ENCODE results near the gene PRR15L.
"Not testable (repeated sequence)": the region's sequence is repeated elsewhere in the genome, so short reads cannot be mapped to it uniquely, and the experiment has no call there.

PRR15L gene, protein sequence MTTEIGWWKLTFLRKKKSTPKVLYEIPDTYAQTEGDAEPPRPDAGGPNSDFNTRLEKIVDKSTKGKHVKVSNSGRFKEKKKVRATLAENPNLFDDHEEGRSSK

DNA sequence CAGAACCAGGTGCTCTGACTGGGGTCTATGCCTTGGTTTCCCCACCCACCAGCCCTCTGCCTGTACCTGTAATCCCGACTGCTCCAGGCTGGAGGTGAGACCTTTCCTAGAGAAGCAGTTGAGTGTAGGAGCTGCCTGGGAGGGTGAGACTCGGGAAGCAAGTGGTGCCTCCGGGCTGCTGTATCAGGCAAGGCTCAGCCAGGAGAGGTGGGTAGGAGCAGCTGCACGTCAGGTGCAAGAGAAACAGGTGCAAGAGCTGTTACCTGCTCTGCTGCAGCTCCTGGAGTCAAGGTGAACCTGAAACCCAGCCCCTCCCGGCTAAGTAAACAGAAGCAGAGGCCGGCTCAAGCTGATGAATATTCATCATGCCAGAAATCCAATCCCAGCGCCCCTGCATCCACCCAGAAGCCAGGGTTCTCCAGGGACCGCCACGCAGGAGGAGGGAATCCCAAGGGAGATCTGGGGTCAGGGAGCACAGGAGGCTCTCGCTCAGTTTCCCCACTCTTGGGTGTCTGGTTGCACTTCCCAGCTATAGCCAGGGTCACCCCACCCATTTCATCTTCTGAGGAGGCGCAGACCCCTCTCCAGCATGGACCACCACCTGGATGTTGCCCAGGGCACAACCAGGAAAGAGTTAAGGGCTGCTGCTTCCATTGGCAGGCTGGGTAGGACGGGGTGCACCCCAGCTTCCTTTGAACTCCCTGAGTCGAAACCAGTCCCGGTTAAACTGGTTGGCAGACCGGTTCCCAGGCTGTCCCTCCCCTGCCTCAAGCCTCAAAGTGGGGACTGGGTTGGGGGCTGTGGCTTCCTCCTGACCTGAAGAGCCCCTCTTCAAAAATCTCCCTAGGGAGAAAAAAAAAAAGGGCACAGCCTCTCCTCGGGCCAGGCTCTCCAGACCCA, at the start of gene PRR15L:
Gene PRR15L, minus strand, starts transcription at position 293 of the 900 bp plus-strand sequence. CDS start 4,649 bp downstream, outside the sequence.
- peak; percentile 43 for FAIRE-seq

DNA sequence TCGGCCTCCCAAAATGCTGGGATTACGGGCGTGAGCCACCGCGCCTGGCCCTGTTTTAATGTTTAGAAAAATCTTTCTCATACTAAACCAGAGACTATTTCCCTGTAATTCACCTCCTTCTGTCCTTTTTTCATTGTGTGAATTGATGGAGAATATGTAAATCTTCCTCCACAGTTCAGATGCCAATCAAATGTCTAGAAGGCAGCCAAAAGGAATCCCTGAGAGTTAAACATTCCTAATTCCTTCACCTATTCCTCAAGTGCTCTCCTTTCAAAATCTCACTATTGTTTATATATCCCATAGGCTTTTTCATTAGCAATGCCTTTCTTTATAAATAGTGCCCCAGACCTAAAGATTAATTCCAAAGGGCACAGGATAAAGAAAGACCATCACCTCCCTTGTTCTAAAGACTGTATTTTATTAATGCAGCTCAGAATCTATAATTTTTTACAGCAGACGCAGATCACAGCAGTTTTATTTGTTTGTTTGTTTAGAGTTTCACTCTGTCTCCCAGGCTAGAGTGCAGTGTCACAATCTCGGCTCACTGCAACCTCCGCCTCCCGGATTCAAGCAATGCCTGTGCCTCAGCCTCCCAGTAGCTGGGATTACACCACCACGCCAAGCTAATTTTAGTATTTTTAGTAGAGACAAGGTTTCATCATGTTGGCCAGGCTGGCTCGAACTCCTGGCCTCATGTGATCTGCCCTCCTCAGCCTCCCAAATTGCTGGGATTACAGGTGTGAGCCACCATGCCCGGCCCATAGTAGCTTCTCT, 49.4 kb upstream of the PRR15L start:
- FAIRE-seq, result no peak

DNA sequence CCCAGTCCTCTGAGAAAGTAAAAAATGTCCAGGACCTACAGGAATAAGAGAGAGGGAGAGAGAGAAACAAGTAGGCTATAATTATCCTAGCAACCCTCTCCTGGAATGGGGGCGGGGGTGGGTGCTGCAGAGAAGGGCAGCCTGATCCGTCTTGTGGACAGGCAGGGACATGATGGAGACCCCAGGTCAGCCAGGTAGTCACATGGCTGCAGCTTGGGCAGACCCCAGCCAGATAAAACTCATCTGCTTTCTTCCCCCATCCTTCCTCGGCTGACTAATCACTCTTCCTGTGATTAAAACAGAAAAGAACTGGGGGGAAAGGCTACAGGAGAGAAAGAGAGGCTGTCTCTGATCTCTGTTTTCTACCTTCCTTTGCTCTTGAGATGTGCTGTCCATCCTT, 47.3 kb upstream of the PRR15L start:
- FAIRE-seq, result no peak

DNA sequence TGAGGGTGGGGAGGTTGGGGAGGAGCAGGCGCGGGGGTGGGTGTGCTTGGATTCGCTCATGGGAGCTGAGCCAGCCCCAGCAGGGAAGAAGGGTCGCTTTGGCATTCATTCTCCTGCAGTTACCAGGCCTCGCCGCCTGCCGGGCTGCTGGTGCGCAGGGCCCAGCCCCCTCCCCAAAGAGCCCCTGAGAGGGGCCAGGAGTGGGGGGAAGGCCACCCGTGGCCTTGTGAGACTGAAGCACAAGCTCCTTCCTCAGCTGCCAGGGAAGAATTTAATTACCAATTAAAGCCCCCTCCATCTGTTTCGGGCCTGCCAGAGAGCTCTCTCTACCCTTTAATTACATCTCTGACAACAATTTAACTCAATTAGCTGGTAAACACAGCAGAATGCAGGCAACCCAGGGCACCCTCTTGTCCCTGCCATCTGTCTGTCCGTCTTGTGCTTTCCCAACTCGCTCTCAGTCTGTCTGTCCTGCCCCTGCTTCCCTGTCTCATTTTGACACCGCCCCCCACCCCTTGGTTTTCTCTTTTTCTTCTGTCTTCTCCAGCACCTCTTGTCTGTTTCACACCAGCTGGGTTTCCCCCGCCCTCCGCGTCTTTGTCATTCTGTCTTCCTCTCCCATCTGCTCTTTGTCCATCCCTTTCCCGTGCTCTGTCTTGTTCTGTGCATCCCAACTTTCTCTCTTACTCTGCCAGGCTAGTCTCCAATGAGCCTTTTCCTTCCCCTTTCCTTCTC, 45.9 kb upstream of the PRR15L start:
- FAIRE-seq, result no peak

DNA sequence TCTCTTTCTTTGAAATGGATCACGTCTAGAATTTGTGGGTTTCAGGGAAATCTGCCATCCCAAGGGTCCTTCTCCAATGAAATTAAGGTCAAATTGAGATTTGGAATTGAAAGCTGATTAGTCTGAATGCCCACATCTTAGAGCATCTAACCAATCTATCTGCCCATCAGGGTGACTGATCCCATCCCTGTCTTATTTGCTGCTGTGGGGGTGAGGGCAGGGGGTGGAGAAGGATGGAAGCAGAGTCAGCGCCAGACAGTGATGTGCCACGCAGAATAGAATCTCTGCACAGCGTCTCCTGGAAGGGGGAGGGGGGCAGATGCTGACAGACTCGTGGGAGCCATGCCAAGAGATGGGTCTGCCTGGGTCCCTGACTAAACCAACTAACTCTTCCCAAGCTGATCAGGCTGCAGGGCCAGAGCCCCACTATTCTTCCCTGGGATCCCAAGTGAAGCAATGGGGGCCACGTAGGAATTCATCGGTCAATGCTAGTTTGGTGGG, 45.3 kb upstream of the PRR15L start:
- no peak for FAIRE-seq

DNA sequence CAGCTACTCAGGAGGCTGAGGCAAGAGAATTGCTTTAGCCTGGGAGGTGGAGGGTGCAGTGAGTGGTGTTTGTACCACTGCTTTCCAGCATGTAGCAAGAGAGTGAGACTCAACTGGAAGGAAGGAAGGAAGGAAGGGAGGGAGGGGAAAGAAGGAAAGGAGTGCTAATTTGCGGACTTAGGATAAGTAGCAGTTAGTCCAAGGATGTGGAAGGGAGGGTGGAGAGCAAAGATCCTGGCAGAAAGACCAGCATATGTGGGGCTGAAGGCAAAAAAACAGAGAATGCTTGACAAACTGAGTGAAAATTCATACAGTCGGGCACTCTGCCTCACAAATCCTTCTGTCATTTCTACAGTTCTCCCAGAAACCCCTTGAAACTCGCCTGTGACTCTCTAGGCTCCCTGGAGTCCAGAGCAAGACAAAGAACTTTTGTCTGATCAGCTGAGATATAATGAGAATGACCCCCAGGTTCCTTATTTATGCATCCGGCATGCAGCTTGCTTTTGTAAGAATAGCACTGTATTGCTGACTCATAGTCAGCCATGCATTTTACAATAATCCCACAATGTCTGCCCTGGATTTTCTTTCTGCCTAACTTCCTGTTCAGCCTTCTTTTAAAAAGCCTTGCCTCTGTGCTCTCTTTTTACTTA, 44.7 kb upstream of the PRR15L start:
- no peak for FAIRE-seq

DNA sequence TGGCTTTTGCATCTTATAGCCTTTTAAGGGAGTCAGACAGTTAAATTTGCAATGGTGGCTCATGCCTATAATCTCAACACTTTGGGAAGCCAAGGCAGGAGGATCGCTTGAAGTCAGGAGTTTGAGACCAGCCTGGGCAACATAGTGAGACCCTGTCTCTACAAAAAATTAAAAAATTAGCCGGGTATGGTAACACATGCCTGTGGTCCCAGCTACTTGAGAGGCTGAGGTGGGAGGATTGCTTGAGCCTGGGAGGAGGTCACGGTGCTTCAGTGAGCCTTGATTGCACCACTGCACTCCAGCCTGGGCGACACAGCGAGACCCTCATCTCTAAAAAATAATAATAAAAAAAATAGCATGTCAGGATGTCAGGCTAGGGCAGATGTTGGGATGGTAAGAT, 44.0 kb upstream of the PRR15L start:
- not testable (repeated sequence) for FAIRE-seq

DNA sequence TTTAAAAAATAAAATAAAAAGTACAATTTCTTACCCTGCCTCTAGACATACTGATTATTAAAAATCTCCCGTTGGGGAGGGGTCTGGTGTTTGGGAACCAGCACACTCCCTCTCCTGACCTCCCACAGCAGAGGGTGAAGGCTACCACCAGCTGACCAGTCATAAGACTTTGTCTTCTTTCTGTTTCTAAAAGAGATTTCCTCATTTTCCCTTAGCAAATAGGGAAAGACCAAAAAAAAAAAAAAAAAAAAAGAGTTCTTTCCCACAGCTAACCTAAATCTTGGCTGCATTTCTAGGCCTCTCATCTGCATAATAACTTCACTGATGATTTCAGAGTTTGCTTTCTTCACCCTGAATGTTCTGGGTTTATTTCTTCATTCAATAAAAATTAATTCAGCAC, 43.5 kb upstream of the PRR15L start:
- no peak for FAIRE-seq

DNA sequence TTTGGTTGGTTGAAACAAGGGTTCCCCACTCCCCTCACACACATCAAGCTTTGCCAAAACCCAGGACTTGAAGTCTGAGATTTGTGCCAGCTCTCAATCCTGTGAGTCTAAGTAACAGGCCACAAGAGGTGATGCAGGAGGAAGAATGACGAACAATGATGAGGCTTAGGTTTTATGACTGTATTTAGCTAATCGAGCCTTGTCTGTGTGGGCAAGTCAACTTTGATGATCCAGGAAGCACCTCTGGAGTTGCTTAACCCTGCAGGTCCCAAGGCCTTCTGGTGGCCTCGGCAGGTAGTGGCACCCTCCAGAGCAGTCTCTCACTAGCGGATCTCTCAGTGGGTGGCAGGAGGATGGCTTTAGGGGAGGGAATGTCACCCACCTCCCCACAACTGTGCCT, 41.9 kb upstream of the PRR15L start:
- FAIRE-seq, result no peak

DNA sequence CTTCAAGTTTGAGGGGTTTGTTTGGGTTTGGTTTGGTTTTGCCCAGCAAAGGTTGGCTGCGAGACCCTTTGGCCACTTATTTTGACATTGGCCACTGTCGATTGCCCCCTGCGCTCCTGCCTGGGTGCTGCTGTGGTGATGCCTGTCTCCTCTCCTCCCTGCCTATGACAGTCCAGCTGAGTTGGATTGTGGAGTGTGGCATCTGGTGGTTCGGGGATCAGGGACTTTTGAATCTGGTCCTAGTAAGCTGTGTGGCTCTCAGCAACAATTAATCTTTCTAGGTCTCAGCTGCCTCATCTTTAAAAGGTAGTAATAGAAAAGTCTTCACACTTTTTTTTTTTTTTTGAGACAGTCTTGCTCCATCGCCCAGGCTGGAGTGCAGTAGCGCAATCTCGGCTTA, 40.4 kb upstream of the PRR15L start:
- no peak for FAIRE-seq

DNA sequence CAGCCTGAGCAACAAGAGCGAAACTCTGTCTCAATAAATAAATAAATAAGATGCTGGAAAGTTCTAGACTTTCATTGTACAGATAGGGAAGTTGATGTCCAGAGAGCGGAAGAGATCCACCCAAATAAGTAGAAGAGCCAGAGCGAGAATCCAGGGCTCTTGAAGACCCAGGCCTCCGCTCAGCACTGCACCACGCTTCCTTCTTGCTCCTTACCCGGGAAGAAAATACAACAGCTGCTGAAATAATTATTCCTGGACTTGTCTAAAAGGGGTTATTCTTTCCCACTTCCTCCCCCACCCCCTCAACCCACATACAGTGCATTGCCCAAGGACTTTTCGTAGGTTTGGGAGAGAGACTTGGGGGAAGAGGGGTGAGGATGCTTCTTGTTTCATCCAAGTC, 39.9 kb upstream of the PRR15L start:
- FAIRE-seq, result no peak

DNA sequence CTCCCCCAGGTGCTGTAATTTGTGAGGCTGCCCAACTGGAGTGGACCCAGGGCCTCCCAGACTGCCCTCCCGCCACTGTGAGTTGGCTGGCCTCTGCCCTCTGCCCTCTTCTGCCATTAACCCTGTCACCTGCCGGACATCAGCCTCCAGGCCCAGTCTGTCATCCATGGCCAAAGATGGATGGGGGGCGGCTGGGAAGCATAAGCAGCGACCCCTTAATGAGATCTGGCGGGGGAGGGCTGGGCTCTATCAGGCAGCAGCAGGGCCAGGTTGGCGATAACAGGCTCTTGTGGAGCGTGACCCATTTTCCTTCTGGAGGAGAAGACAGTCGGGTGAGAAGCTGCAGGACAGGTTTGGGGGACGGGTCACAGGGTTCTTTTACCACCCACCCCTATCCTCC, 38.5 kb upstream of the PRR15L start:
- no peak for FAIRE-seq

DNA sequence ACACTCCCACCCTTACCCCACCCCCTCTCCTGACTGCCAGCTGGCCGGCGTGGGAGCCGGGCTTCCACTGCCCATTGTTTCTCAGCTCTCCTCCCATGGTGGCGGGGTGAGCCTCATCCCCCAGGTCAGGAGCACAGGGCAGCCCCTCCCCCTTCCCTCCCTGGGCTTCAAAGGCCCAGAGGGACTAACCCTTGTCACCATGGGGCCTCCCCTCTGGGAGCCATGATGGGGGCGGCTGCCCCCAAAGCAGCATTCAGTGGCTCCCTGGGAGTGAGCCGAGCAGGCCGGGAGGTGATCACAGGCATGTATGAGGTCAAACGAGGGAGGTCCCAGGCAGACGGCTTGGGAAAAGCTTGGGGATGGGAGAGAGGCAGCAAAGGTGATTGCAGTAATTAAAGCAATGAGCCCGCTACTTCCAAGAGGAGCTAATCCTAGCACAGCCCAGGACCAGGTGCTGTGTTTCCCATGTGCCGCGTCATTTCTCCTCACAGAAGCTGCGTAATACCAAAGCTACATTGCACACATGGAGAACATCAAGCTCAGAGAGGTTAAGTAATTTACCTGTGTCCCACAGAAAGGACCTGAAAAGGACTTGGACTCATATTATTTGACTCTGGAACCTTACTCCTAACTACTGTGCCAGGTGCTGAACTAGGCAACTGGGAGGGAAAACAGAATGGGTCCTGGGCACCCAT, 37.7 kb upstream of the PRR15L start:
- FAIRE-seq, result no peak

DNA sequence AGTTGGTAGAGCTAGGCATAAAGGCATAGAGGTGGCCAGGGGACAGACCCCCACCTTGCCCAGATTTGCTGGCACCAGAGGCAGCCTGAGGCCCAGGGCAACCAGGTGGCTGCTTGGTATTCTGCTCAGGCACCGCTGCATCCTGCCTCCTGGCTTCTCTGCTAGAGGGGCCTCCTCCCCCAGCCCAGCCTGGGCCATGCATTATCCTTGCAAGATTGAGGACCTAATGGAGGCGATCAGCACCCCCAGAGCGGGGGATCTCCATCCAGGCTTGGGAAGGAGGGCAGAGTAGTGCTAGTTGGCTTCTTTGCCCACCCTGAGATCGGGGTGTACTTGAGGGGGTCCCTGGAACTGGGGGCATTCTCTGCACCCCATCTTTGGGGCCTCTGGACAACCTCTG, 37.0 kb upstream of the PRR15L start:
- FAIRE-seq, result no peak

DNA sequence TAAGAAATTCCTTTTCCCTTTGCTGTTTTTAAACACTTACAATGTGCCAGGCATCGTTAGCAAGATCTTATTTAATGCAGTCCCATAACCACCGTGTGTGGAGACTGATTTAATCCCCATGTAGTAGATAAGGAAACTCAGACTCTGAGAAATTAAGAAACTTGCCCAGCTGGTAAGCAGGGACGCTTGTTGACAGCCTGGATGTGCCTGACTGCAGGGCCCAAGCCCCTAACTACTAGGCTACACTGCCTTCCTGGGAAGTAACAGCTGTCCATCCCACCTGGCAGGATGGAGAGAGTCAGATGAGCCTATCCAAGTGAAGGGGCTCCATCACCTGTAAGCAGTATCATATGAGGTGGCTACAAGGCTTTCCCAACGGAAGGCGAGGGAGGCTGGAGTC, 36.3 kb upstream of the PRR15L start:
- no peak for FAIRE-seq

DNA sequence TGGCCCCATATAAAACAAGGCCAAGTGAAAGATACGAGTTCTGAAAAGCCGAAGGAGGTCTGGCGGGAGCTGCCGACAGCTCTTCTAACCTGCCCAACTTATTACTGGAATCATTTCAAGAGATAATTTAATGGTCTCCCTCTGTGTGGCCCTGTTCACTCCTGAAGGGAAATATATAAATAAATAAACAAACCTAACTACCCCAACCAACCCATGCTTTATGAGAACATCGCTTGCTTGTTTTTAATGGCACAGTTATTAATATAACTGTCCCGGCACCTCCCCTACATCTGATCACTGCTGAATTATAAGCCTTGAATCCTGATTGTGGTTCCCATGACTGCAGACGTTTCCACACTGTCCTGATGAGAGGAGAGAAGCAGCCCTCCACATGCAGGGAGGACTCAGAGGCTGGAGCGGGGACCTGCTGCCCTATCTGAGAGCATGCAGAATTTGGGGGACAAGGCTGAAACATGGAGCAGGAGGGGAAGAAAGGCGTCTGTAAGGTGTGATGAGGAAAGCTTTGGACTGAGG, 35.4 kb upstream of the PRR15L start:
- FAIRE-seq, result no peak

DNA sequence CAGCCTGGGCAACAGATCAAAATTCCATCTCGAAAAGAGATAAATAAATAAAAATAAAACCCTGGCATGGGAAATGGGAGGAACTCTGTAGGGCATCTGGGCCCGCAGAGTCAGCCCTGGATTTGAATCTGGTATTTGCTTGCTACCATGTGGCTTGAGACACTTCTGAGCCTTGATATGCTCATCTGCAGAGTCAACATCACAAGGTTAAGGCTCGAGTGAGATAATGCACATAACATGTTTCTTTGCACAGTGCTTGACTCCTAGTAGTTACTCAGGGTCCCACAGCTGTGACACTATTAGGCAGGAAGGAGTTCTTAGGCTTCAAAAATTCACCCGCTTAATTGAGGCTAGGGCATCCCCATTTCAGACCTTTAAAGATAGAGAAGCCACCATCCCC, 34.5 kb upstream of the PRR15L start:
- no peak for FAIRE-seq

DNA sequence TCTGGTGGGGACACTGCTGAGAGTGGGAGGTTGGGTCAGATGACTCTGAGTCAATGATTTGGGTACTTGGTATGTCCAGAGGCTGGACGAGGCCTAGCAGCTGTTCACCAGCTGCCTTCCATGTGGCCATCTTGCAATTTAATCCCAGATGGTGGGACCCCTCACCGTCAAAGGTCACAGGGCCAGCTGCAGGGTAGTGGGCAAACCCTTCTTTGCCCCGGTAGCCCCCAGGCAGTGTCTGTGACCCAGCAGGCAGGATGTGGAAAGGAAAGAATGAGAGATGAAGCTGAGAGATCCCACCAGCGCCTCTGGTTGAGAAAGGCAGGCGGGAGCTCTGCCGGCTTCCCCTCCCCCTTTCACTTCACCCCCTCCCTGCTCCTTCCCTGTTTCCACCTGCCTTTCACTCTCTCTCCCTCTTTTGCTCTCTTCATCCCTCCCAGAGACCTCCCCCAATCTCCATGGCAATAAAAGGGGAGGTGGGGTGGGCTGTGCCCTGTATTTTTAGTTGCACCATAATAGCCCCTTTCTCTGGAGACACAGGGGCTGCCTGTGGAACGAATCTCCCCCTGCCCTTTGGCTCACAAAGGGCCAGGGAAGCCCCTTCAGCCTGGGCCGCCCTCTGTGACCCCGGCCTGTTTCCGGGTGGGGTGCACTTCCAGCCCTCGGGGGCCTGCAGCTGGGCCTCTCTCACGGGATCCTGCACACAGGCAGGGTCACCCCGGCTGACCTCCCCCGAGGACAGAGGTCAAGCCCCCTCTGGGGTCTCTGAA, 33.5 kb upstream of the PRR15L start:
- no peak for FAIRE-seq

DNA sequence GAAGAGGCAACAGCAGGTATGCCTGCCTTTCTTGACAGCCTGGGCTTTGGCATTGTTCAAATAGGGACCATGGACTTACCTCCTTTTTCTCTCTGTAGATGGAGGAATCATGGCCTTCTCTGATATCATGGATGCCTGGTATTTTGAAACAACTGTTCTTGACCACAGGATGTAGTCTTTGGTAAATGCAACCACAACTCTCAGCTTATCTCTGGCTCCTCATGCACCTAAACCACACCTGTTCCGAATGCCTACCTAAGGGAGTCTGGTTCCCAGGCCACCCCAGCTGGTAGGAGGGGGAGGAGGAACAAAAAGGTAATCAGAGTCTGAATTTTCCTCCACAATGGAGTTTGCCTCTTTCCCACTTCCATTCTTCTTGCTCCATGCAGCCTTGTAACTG, 32.0 kb upstream of the PRR15L start:
- FAIRE-seq, result no peak

DNA sequence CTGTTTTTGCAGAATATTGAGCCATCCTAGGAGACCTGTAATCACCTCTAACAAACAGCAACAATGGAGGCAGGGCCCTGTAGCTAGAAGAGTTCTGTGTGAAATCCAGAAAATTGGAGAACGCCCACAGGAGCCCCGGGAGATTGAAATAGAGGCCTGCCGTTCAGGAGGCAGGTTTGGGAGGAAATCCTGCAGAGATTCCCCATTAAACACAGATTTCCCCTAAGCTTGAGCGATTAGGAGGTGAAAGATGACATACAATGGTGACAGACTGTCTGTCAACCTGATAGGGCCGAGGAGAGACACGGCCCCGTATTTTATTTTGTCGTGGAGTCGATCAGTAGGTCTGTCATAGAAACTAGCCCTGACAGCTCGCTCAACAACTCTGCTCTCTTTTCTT, 31.5 kb upstream of the PRR15L start:
- FAIRE-seq, result no peak

DNA sequence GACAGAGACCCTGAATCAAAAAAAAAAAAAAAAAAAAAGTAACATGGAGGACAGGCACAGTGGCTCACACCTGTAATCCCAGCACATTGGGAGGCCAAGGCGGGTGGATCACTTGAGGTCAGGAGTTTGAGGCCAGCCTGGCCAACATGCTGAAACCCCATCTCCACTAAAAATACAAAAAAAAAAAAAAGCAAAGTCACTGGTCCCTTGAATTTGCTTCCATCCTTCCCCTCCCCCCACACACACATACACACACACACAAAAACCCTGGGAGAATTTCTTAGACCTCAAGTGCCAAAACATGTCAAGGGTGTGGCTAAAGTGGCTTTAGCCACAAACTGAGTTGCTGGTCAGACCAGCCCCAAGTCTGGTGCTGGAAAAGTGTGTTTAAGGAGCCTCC, 30.8 kb upstream of the PRR15L start:
- FAIRE-seq, result not testable (repeated sequence)

Measured in islet of Langerhans (tissue), 1 donor.